Fibroblast of skin of abdomen (primary cell): ENCODE results near the gene CXorf38.
"Not testable (repeated sequence)": the region's sequence is repeated elsewhere in the genome, so short reads cannot be mapped to it uniquely, and the experiment has no call there.

ENCODE experiments used
- DNase-seq: peaks from one replicate; pipeline ENCODE4 v3.0.0-alpha.2; 2013

Gene CXorf38

DNA sequence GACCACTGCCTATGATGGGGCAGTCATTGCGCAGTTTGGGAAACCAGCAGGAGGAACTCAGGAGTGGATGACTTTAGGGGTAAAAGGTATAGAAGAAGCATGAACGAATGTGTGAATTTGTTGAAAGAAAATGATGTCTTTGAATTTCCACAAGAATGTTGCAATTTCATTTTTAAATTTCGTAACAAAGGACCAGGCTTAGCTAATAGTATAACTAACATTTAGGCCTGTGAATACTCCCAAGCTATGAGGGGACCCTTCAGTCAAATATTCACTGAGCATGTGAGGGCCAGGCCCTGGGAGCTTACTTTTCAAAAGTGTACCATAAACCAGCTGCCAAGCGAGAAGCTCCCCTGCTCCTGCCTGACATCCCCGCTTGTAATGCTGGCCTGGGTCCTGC lies 18.9 kb downstream of the CXorf38 start:
- no peak for DNase-seq

GRCh38 chrX:40625294-40625693 lies 22.1 kb downstream of the CXorf38 start:
- no peak for DNase-seq

DNA sequence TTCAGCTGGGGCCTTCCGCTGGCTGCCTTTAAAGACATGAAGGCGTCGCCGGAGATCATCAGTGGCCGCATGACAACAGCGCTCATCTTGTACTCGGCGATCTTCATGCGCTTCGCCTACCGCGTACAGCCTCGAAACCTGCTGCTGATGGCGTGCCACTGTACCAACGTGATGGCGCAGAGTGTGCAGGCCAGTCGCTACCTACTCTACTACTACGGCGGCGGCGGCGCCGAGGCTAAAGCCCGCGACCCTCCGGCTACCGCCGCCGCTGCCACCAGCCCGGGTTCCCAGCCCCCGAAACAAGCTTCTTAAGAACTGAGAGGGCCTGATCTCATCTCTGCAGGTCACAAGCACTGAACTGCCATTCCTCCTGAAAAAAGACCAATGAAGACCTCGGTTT lies 23.7 kb downstream of the CXorf38 start:
- no peak for DNase-seq

- DNase-seq: no peak
Observed at GRCh38 chrX:40623139-40623536, 24.2 kb downstream of the CXorf38 start, which contains the start of gene MPC1L. TSS of gene MPC1L (plus strand) at chrX:40623428. CDS start at chrX:40623566, 138 bp downstream.

GRCh38 chrX:40622479-40623138 lies 24.8 kb downstream of the CXorf38 start:
- no peak for DNase-seq

DNA sequence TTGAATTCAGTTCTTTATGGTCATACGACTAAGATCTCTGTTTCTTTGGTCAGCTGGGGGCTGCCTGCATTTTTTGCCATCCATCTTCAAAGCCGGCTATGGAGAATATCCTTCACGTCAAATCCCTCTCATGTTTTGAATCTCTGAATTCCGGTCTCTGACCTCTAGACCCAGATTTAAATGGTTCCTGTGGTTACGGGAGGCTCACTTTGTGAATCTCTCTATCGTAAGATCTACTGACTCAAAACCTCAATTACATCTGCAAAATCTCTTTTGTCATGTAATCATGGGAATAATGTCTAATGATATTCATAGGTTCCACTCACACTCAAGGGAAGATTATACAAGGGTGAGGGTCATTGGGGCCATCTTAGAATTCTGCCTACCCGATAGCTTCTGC lies 29.8 kb downstream of the CXorf38 start:
- DNase-seq: no peak

- DNase-seq: no peak
Observed at GRCh38 chrX:40615976-40616375, 31.4 kb downstream of the CXorf38 start.

- no peak for DNase-seq
Observed at GRCh38 chrX:40612511-40612910, 34.9 kb downstream of the CXorf38 start.

GRCh38 chrX:40607381-40607780 lies 40.0 kb downstream of the CXorf38 start:
- DNase-seq: no peak

- no peak for DNase-seq
Observed at GRCh38 chrX:40603446-40603845, 43.9 kb downstream of the CXorf38 start.

- DNase-seq: not testable (repeated sequence)
Observed at GRCh38 chrX:40589616-40590321, 57.6 kb downstream of the CXorf38 start.

GRCh38 chrX:40587623-40588022 lies 59.7 kb downstream of the CXorf38 start:
- DNase-seq: not testable (repeated sequence)

- DNase-seq: no peak
Observed at GRCh38 chrX:40582811-40583210, 64.5 kb downstream of the CXorf38 start.

- not testable (repeated sequence) for DNase-seq
Observed at GRCh38 chrX:40582178-40582577, 65.2 kb downstream of the CXorf38 start.

- DNase-seq: peak; percentile 9
Observed at GRCh38 chrX:40581336-40581920, 65.9 kb downstream of the CXorf38 start.

GRCh38 chrX:40580537-40581335 lies 66.6 kb downstream of the CXorf38 start, which contains the start of gene ATP6AP2:
TSS of gene ATP6AP2 (plus strand) at chrX:40580970. CDS start at chrX:40581066, 96 bp downstream.
- DNase-seq: peak; percentile 90

DNA sequence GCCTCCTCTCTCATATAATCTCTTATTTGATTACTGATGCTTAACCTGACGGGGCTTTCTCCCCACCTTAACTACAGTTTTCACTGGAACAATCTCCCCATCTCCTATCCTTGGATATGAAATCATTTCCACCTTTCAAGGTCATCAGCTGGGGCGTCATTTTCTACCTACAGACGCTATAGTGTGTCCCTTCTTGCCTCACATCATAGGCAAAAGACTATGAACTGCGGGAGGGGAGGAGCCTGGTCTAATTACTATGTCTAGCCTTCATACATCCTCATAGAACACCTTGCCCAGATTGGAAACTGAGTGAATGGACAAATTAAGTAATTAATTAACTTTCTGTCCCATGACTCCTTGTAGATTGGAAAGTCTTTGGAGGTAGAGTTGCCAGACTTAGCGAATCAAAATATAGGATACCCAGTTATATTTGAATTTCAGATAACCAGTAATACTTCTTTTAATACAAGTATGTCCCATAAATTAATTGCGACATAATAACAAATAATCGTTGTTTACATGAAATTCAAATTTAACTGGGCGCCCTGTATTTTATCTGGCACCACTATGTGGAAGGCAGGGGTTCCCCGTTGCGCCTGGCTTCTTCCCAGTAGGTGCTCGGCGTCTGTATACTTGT lies 67.3 kb downstream of the CXorf38 start:
- no peak for DNase-seq

DNA sequence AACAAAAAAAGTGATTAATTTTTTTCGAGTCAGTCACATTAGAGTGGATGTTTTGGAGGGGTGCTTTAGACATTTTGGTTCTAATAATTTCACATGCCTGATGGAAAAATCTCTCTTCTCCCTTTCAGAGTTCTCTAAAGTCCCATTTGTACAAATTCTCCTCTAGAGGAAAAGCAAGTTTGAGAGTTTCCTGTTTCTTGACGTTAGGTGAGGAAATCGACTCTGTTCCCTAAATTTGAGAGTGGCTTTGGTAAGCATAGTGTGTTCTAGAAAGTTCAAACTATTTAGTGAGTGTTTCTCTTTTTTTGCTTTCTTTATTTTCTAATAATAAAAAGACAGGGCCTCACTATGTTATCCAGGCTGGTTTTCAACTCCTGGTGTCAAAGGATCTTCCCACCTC lies 68.2 kb downstream of the CXorf38 start:
- DNase-seq: no peak

DNA sequence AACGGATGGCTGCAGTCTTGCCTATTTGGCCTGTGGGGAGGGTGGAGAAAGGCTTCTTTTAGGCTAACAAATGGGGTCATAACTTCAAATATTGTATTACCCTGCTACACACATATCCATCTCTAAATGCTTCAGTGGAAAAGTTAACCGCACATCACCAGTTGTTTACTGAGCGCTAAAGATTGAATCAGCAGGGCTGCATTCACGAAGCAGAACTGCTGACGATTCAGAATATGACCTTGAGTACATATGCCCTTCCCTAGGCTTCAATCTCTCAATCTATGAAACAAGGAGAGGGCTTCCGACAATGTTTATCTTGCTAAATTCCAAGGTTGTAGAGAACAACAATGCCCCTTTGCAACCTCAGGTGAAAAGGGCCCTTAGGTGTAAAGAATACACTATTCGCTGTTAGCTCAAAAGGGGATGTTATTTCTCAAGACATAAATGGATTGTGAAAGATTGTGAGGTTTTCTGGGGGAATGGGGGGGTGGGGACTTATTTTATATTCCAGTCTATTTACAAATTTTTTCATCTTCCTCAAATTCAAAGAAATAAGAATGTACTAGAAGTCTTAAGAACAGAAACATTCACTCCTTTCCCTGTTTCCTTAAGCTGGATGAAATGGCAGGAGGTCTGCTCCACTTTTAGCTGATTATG lies 69.2 kb downstream of the CXorf38 start:
- no peak for DNase-seq
